CD4-positive, alpha-beta T cell (primary cell): ENCODE results near the gene HDDC3. TPM values are rescaled to one million over a fixed set of nuclear protein-coding genes. Genes with fewer than 3 reads are reported as not detected.
"Not testable (repeated sequence)": the region's sequence is repeated elsewhere in the genome, so short reads cannot be mapped to it uniquely, and the experiment has no call there.

Experiments
- ATAC-seq: fragments of 200-7000 bp; cut with Tn5 transposase; one replicate; pipeline ENCODE4 v1.10.0; 2022; ENCODE audit warnings: mild to moderate bottlenecking; ENCODE audit not compliant: poor library complexity
- CTCF ChIA-PET: fragments of 350-600 bp; sonication (Branson Sonifier 250); formaldehyde crosslinking; loops from one replicate; lab custom pipeline; 2021; ENCODE audit warnings: antibody characterized with exemption, inconsistent platforms; lab: Charles Lee
- POLR2A ChIA-PET: fragments of 350-600 bp; sonication (Branson Sonifier 250); formaldehyde crosslinking; loops from one replicate; lab custom pipeline; 2021; ENCODE audit warnings: antibody characterized with exemption, inconsistent platforms; lab: Charles Lee
- DNase-seq, 14 experiments: peaks; one replicate each; pipeline ENCODE4 v3.0.0-alpha.2; 2013 to 2020; ENCODE audit warnings: mixed read lengths in 2 of 14
- H3K27ac ChIP-seq, 2 donors: one replicate each; pipeline versions ENCODE4 v1.5.1 to v1.7.0; 2013; ENCODE audit warnings: low read length in 2 of 2, low read depth in 1 of 2, mild to moderate bottlenecking in 1 of 2
- H3K27me3 ChIP-seq, 2 experiments: 1 replicate in 1 of 2; 2 replicates in 1 of 2; pipeline versions ENCODE4 v1.6.1 to v1.7.0; 2013; ENCODE audit warnings: low read length in 2 of 2, control low read depth in 1 of 2, mild to moderate bottlenecking in 1 of 2, moderate library complexity in 1 of 2; ENCODE audit not compliant: insufficient read depth in 2 of 2, control insufficient read depth in 1 of 2
- H3K36me3 ChIP-seq: one replicate; pipeline ENCODE4 v1.6.1; 2013; ENCODE audit warnings: low read length, control low read depth; ENCODE audit not compliant: insufficient read depth
- H3K4me1 ChIP-seq: one replicate; pipeline ENCODE4 v1.6.1; 2013; ENCODE audit warnings: low read length, control low read depth; ENCODE audit not compliant: insufficient read depth
- H3K4me3 ChIP-seq: one replicate; pipeline ENCODE4 v1.5.1; 2013; ENCODE audit warnings: mild to moderate bottlenecking, low read length, moderate library complexity
- H3K9me3 ChIP-seq, 2 experiments: 1 replicate in 1 of 2; 2 replicates in 1 of 2; pipeline versions ENCODE4 v1.6.1 to v1.7.0; 2013; ENCODE audit warnings: low read length in 2 of 2, mild to moderate bottlenecking in 2 of 2, control low read depth in 1 of 2, moderate library complexity in 1 of 2; ENCODE audit not compliant: control insufficient read depth in 1 of 2, insufficient read depth in 1 of 2
- H3K27ac Mint-ChIP-seq: one replicate; pipeline ENCODE4 v1.8.0; 2020; ENCODE audit warnings: mixed read lengths
- H3K27me3 Mint-ChIP-seq: one replicate; pipeline ENCODE4 v1.8.0; 2021; ENCODE audit warnings: mixed read lengths
- H3K36me3 Mint-ChIP-seq: one replicate; pipeline ENCODE4 v1.8.0; 2021; ENCODE audit warnings: low read depth, mixed read lengths
- H3K4me1 Mint-ChIP-seq: one replicate; pipeline ENCODE4 v1.8.0; 2021; ENCODE audit warnings: low read depth, mixed read lengths
- H3K4me3 Mint-ChIP-seq: one replicate; pipeline ENCODE4 v1.8.0; 2020; ENCODE audit warnings: mild to moderate bottlenecking, mixed read lengths
- H3K9me3 Mint-ChIP-seq: one replicate; pipeline ENCODE4 v1.8.0; 2020; ENCODE audit warnings: mixed read lengths
- CTCF ChIP-seq: fragments of 200-600 bp; IDR thresholded peaks from one replicate; pipeline ENCODE4 v1.8.0; 2022; ENCODE audit warnings: antibody characterized with exemption, mild to moderate bottlenecking
- intact Hi-C, 2 experiments: fragments of 100-400 bp; cut with DNase I in 1 of 2; cut with micrococcal nuclease in 1 of 2; formaldehyde crosslinking; loops; one replicate each; pipeline versions ENCODE4 v1.15.1 to v1.9.0; 2023 to 2025; cut with DNase I, micrococcal nuclease
- total RNA-seq, 174 experiments: library from RNA in 2 of 174; stranded (reverse) in 2 of 174; gene quantifications; one replicate each; pipeline ENCODE4 v1.2.3 and lab custom pipeline; 2021 to 2026

Gene HDDC3
- total RNA-seq, 2 experiments from 2014 or later: 9.9 to 10.8 TPM

DNA sequence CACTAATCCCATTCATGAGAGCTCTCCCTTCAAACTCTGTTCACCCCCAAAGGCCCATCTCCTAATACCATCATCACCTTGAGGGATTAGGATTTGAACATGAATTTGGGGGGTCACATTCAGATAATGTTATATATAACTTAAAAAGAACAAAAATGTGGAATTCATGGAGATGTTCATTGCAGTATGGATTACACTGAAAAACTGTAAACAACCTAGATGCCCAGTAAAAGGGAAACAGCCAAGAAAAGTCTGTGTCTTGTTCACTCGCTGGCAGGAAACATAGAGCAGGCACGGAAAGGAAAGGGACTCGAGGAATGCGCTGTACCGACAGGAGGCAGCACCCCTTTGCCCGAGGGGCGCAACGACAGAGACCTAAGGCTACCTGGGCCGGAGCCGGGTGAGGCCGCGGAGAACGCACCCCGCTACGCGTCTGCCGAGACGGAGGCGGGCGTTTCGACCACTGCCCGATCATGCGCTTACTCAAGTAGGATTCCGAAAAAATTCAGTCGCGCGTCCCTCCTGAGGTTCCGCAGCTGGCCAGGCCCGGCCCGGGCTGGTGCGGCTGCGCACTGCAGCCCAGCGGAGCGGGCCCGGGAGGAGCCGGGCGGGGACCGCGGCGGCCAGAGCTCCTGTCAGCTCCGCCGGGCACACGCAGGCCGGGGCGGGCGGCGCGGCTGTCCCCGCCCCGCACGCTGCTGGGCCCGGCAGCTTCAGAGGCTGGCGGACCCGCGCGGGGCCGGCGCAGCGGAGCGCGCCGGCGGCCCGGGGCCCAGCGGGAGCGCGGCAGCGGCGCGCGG is 30.1 kb downstream of the HDDC3 start:
- Mint-ChIP-seq H3K4me1 (peaks cover 34% of the 10 kb centered on the region), H3K27ac (peak overlapping the region; percentile 76), H3K27me3 (no peaks in the 10 kb centered on the region), H3K36me3 (peaks cover 30% of the 10 kb centered on the region), H3K4me3 (peak overlapping the region; percentile 87), H3K9me3 (no peaks in the 10 kb centered on the region)
- no peaks in the 10 kb centered on the region for H3K27me3 ChIP-seq
- H3K36me3 ChIP-seq: peaks cover 25% of the 10 kb centered on the region
- POLR2A ChIA-PET: interaction anchor here (0.6 to 7.9 kb wide), 12 partner anchors 9 to 612 kb away, joined by 3 to 232 read pairs (median 4); partner anchors contain the start of genes BLM, HDDC3, RCCD1 and UNC45A
- intact Hi-C loops: loop anchor here (1.0 to 5.0 kb wide), 2 partner anchors 32 to 370 kb away; no protein-coding TSS in a partner anchor
- CTCF ChIA-PET: interaction anchor here (1.0 to 6.2 kb wide), 6 partner anchors 27 to 254 kb away, joined by 3 to 88 read pairs (median 3); partner anchors contain the start of genes HDDC3 and UNC45A
- H3K4me3 ChIP-seq: peak overlapping the region; percentile 69
- H3K4me1 ChIP-seq: peaks cover 19% of the 10 kb centered on the region
- peak; percentile 52 to 88 (median 62) for DNase-seq
- no peaks in the 10 kb centered on the region for H3K9me3 ChIP-seq
- peak; percentile 67 for ATAC-seq
- peak overlapping the region; percentile 15 to 65 for H3K27ac ChIP-seq
- peak; percentile 91 for TF ChIP-seq CTCF

DNA sequence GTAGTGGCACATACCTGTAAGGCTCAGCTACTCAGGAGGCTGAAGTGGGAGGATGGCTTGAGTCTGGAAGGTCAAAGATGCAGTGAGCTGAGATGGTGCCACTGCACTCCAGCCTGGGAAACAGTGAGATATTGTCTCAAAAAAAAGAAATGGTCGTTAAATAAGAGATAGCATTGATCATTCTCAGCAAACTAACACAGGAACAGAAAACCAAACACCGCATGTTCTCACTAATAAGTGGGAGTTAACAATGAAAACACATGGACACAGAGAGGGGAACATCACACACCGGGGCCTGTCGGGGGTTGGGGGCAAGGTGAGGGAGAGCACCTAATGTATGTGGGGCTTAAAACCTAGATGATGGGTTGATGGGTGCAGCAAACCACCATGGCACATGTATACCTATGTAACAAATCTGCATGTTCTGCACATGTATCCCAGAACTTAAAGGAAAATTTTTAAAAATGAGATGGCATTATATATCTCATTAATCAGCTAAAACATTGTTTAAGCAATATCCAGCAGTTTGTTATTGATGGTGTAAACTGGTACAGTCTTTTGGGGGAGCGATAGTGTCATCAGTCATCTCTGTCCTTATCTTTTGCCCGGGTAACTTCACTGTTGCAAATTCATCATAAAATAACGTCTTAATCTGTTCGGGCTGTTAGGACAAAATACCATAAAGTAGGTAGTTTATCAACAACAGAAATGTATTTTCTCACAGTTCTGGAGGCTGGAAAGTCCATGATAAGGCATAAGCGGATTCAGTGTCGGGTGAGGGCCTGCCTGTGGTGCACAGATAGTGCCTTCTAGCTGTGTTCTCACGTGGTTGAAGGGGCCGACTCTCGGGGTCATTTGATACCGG is 30.9 kb downstream of the HDDC3 start:
- peaks cover 17% of the 10 kb centered on the region for H3K36me3 ChIP-seq
- Mint-ChIP-seq H3K9me3 (no peaks in the 10 kb centered on the region), H3K4me3 (peak overlapping the region; percentile 87), H3K27ac (peak overlapping the region; percentile 76), H3K27me3 (no peaks in the 10 kb centered on the region), H3K36me3 (peaks cover 22% of the 10 kb centered on the region), H3K4me1 (peaks cover 34% of the 10 kb centered on the region)
- DNase-seq (no peak), ATAC-seq (no peak)
- peak overlapping the region; percentile 15 to 65 for H3K27ac ChIP-seq
- H3K9me3 ChIP-seq: no peaks in the 10 kb centered on the region
- TF ChIP-seq CTCF: no peak
- no peaks in the 10 kb centered on the region for H3K27me3 ChIP-seq
- H3K4me1 ChIP-seq: peaks cover 19% of the 10 kb centered on the region
- peak overlapping the region; percentile 69 for H3K4me3 ChIP-seq
- intact Hi-C loops: loop anchor here (1.0 to 5.0 kb wide), 2 partner anchors 33 to 371 kb away; no protein-coding TSS in a partner anchor
- POLR2A ChIA-PET: interaction anchor here (0.6 to 7.9 kb wide), 5 partner anchors 30 to 617 kb away, joined by 3 to 232 read pairs (median 4); partner anchors contain the start of genes HDDC3 and UNC45A
- CTCF ChIA-PET: interaction anchor here (1.0 to 6.2 kb wide), 4 partner anchors 28 to 254 kb away, joined by 3 to 88 read pairs (median 7); partner anchors contain the start of genes HDDC3 and UNC45A

GRCh38 chr15:90897131-90897655 is 35.2 kb downstream of the HDDC3 start:
- H3K9me3 ChIP-seq, H3K9me3 Mint-ChIP-seq, DNase-seq, H3K36me3 ChIP-seq, ATAC-seq, H3K27ac ChIP-seq, H3K4me1 ChIP-seq, H3K27ac Mint-ChIP-seq, H3K27me3 Mint-ChIP-seq, H3K36me3 Mint-ChIP-seq, intact Hi-C loops, H3K27me3 ChIP-seq, H3K4me3 Mint-ChIP-seq, POLR2A ChIA-PET, H3K4me3 ChIP-seq: not testable (repeated sequence)
- H3K4me1 Mint-ChIP-seq: peaks cover 12% of the 10 kb centered on the region
- CTCF ChIA-PET: interaction anchor here (1.2 to 1.3 kb wide), 2 partner anchors 35 to 249 kb away, joined by 3 to 4 read pairs; partner anchors contain the start of gene HDDC3
